NCI-H226 (cell line): ENCODE measurements around the gene ZNF621.

Experiments
- DNase-seq: peaks from one replicate; pipeline ENCODE4 v3.0.0-alpha.2; 2015

ZNF621 gene

DNA sequence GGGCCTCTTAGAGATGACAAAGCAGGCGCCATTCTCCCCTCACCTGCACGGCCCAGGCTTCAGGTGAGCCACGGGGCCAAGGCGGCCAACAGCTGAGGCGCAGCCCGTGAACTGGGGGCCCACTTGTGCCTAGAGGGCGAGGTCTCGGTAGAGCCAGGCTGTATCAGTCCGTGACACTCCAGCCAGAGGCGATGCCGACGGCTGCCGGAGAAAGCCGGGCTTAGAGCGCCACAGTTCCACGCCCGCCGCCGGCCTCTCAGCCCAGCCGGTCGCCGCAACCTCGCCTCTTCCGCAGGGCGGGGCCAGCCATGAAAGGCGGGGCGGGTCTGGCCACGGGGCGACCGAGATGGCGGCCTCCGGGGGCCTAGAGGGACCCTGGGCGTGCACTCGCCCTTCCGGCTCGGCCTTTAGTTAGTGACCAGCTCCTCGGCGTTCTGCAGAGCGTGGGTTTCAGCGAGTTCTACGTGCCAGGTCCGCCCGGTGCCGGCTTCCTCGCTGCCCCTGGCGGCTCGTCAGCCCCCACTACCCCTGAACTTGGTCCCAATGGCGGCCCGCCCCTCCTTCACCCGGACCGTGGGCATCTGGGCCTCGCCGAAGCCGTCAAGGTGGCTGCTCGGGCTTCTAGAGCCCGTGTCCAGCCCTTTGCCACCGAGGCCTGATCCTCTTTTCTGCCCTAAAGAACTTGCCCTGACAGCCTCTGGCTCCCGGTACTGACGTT lies at the start of gene ZNF621:
ZNF621 (plus strand) TSS at position 393 of the 718 bp plus-strand sequence. CDS start 881 bp downstream, outside the sequence.
- DNase-seq: peak; percentile 78

GRCh38 chr3:40476478-40477470 lies 48.0 kb upstream of the ZNF621 start, which contains the start of gene ZNF619:
Gene ZNF619, plus strand, starts transcription at chr3:40477122. Its CDS starts 858 bp downstream, at chr3:40477980.
- peak; percentile 63 for DNase-seq

GRCh38 chr3:40477666-40478065 lies 47.1 kb upstream of the ZNF621 start:
- no peak for DNase-seq

DNA sequence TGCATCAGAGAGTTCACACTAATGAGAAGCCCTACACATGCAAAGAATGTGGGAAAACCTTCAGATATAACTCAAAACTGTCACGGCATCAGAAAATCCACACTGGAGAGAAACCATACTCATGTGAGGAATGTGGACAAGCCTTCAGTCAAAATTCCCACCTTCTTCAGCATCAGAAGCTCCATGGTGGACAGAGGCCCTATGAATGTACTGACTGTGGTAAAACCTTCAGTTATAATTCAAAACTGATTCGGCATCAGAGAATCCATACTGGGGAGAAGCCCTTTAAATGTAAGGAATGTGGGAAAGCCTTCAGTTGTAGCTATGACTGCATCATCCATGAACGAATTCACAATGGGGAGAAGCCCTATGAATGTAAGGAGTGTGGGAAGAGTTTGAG lies 37.6 kb upstream of the ZNF621 start:
- DNase-seq: no peak

- peak; percentile 10 for DNase-seq
Measured at GRCh38 chr3:40490916-40491315, 33.8 kb upstream of the ZNF621 start.

GRCh38 chr3:40494698-40495097 lies 30.1 kb upstream of the ZNF621 start:
- no peak for DNase-seq

- no peak for DNase-seq
Measured at GRCh38 chr3:40497288-40497687, 27.5 kb upstream of the ZNF621 start.

DNA sequence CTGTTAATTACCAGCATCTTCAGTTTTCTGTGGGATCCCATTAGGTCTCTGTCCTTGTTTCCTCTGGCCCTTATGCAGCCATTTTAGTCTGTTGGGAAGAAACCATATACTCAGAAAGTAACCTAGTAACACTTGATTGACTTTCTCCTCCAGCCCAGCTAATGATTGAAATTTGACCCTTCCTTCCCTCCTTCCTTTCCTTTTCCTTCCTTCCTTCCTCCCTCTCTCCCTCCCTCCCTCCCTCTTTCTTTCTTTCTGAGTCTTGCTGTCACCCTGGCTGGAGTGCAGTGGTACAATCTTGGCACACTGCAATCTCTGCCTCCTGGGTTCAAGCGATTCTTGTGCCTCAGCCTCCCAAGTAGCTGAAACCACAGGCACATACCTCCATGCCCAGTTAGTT lies 24.8 kb upstream of the ZNF621 start:
- DNase-seq: no peak

DNA sequence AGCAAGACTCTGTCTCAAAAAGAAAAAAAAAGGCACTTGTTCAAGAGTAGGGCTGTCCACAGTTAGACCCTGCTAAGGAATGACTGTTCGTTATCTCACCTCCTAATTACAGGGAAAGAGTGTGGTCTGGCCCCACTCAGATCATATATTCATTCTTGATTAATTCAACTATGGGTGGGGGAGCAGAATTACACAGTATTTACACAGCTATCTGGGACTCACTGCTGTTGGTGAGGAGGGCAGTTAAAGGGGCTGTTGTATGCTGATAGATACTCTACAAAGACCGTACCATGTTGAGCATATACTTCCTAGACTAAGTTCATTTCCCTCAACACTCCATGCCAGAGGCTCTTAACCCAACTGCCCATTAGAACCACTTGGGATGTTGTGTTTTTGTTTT lies 22.7 kb upstream of the ZNF621 start:
- DNase-seq: no peak

DNA sequence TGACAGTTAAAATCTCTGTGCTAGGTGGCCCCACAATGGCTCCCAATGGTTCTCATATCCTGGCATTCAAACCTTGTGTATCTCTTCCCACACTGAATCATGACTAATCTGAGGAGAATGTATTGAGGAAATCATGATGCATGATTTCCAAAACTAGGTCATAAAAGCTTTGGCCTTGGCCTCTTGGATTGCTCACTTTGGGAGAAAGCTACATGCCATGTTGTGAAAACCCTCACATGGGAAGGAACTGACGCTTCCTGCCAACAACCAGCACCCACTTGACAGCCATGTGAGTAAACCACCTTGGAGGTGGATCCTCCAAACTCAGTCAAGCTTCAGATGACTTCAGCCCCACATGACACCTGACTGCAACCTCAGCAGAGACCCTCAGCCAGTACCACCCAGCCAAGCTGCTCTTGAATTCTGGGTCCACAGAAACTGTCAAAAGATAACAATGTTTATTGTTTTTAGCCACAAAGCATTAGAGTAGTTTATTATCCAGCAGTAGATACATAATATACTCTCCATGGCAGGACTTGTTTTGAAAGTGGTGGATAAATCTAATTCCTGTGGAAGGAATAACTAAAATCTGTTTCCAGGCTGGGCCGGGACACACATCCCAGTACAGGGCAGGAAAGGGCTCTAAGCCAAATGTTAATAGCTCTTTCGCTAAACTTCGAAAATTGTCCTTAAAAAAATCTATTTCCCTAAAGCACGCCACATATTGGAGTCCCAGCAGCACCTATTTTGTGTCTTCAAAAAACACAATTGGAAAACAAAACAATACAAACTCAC lies 19.9 kb upstream of the ZNF621 start:
- peak; percentile 98 for DNase-seq

DNA sequence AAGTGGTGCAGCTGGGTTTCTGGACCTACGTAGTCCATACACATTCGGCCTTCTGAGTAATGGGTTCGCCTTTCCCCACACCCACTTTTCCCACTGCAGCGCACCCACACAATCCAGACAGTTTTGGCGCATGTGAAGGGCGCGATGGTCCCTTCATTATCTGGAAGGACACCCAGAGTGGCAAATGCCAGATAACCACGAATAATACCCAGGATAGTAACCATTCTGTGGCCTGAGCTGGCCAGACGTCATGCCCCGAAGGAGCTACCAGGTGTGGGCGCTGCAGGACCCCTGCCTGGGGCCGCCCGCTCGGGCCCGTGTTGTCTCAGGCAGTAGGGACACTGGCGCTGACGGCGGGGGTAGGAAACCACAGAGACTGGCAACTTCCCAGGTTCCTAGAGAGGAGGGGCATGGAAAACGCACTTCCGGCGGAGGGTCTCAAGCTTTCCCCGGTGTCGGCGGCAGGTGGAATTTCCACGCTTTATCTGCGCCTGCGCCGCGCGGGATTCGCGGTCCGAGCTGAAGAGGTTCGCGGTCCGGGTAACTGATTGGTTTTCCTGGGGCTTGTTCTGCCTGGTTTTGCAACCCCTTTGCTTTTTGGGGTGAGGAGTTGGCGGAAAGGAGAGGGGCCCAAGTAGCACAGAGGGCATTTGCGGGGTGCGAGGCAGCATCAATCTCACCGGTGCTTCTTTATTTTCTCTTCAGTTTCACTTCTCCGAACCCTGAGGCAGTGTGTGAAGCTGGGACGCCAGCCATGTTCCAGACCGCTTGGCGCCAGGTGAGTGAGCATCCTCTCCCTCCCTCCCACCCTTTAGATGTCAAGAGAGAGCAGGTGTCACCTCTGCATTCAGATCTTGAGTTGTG lies 18.9 kb upstream of the ZNF621 start, which contains the start of gene ZNF620:
ZNF620 (plus strand) TSS at position 441 of the 864 bp plus-strand sequence; CDS start at position 755, 314 bp downstream.
- peak; percentile 32 for DNase-seq

GRCh38 chr3:40511031-40511718 lies 13.6 kb upstream of the ZNF621 start:
- no peak for DNase-seq

GRCh38 chr3:40516201-40516600 lies 8.6 kb upstream of the ZNF621 start:
- no peak for DNase-seq

GRCh38 chr3:40518067-40518466 lies 6.7 kb upstream of the ZNF621 start:
- no peak for DNase-seq

GRCh38 chr3:40518848-40519247 lies 5.9 kb upstream of the ZNF621 start:
- no peak for DNase-seq

GRCh38 chr3:40521254-40521653 lies 3.5 kb upstream of the ZNF621 start:
- no peak for DNase-seq

DNA sequence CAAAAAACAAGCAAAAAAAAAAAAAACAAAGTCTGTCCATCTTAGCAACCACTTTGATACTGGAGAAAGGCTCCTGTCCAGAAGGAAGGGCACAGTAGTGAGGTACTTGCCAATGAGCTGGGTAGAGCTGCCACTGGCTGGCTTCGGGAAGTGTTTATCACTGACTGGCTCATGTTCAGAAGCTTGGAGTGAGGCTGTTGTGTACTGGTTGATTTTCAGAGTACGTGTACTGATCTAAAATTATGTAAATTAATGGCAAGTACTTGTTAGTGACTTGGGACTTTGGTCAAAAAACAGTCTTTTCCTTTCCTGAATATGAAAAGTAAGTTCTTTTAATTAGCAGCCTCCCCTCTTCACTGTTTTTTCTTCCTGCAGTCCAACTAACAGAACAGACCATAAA lies 979 bp upstream of the ZNF621 start:
- no peak for DNase-seq

GRCh38 chr3:40524222-40524567 lies 565 bp upstream of the ZNF621 start:
- DNase-seq: no peak

- DNase-seq: no peak
Measured at GRCh38 chr3:40528426-40528825, 3.7 kb downstream of the ZNF621 start.

- DNase-seq: peak; percentile 9
Measured at GRCh38 chr3:40532252-40532651, 7.5 kb downstream of the ZNF621 start.

DNA sequence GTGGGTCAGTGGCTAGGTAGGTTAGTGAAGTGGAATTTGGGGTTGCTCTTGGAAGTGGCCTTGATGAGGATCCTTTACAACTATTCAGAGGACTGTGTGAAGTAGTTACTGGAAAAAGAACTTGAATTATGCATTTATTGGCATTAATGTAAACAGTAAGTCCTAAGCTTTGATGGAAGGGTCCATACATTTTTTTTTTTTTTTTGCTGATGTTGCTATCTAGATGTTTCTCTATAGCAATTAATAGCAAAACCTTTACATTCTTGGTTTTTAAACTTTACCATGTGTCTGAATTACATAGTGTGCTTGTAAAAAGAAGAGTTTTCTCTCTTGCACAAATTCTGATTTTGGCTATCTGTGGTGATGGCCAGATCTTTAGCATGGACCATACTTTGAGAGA lies 9.5 kb downstream of the ZNF621 start:
- DNase-seq: no peak
